ENCODE results near the gene SLC35B4. TPM values are rescaled to one million over a fixed set of nuclear protein-coding genes. Genes with fewer than 3 reads are reported as not detected.
A peak's percentile ranks its signal among the peaks of the same experiment; 100 is the strongest.
"Not testable (repeated sequence)": the region's sequence is repeated elsewhere in the genome, so short reads cannot be mapped to it uniquely, and the experiment has no call there.

The SLC35B4 gene
- total RNA-seq, 2 donors from 2014 or later, result 11.9 to 16.8 TPM

- Mint-ChIP-seq H3K4me1 (peaks cover 10% of the 10 kb centered on the region), H3K27ac (peak overlapping the region; percentile 59), H3K27me3 (no peaks in the 10 kb centered on the region), H3K4me3 (peak overlapping the region; percentile 80), H3K9me3 (no peaks in the 10 kb centered on the region), H3K36me3 (ENCODE audit: low read depth) (no peaks in the 10 kb centered on the region)
- ATAC-seq (replicated peaks), result no peak
These were observed 704 bp upstream of the SLC35B4 start for GRCh38 chr7:134317434-134317833.

- H3K27ac Mint-ChIP-seq, result peak overlapping the region; percentile 47
- H3K4me3 Mint-ChIP-seq, result peak overlapping the region; percentile 80
- no peaks in the 10 kb centered on the region for H3K36me3 Mint-ChIP-seq (ENCODE audit: low read depth)
- ATAC-seq (replicated peaks), result no peak
- H3K4me1 Mint-ChIP-seq, result peaks cover 10% of the 10 kb centered on the region
- H3K27me3 Mint-ChIP-seq, result no peaks in the 10 kb centered on the region
- H3K9me3 Mint-ChIP-seq, result no peaks in the 10 kb centered on the region
These were observed 821 bp downstream of the SLC35B4 start for GRCh38 chr7:134315679-134316538.

- Mint-ChIP-seq H3K36me3 (ENCODE audit: low read depth) (peaks cover 7% of the 10 kb centered on the region), H3K4me1 (peaks cover 10% of the 10 kb centered on the region), H3K4me3 (no peak overlapping the region), H3K27ac (no peak overlapping the region), H3K27me3 (no peaks in the 10 kb centered on the region), H3K9me3 (no peaks in the 10 kb centered on the region)
- no peak for ATAC-seq (replicated peaks)
These were observed 3.2 kb downstream of the SLC35B4 start for GRCh38 chr7:134313543-134313942.

GRCh38 chr7:134312717-134313116 is 4.0 kb downstream of the SLC35B4 start:
- H3K27ac Mint-ChIP-seq, result no peak overlapping the region
- H3K36me3 Mint-ChIP-seq (ENCODE audit: low read depth), result peaks cover 15% of the 10 kb centered on the region
- H3K27me3 Mint-ChIP-seq, result no peaks in the 10 kb centered on the region
- H3K4me1 Mint-ChIP-seq, result peaks cover 16% of the 10 kb centered on the region
- H3K4me3 Mint-ChIP-seq, result no peak overlapping the region
- ATAC-seq (replicated peaks), result no peak
- no peaks in the 10 kb centered on the region for H3K9me3 Mint-ChIP-seq

- no peak overlapping the region for H3K27ac Mint-ChIP-seq
- peaks cover 12% of the 10 kb centered on the region for H3K4me1 Mint-ChIP-seq
- H3K36me3 Mint-ChIP-seq (ENCODE audit: low read depth), result peaks cover 17% of the 10 kb centered on the region
- H3K9me3 Mint-ChIP-seq, result no peaks in the 10 kb centered on the region
- H3K27me3 Mint-ChIP-seq, result no peaks in the 10 kb centered on the region
- no peak for ATAC-seq (replicated peaks)
- no peak overlapping the region for H3K4me3 Mint-ChIP-seq
These were observed 4.9 kb downstream of the SLC35B4 start for GRCh38 chr7:134311807-134312206.

- H3K27me3 Mint-ChIP-seq, result no peaks in the 10 kb centered on the region
- peaks cover 6% of the 10 kb centered on the region for H3K4me1 Mint-ChIP-seq
- peaks cover 46% of the 10 kb centered on the region for H3K36me3 Mint-ChIP-seq (ENCODE audit: low read depth)
- H3K4me3 Mint-ChIP-seq, result no peak overlapping the region
- H3K9me3 Mint-ChIP-seq, result no peaks in the 10 kb centered on the region
- H3K27ac Mint-ChIP-seq, result no peak overlapping the region
- no peak for ATAC-seq (replicated peaks)
These were observed 8.2 kb downstream of the SLC35B4 start for GRCh38 chr7:134308548-134308947.

GRCh38 chr7:134307320-134307719 is 9.4 kb downstream of the SLC35B4 start:
- no peak for ATAC-seq (replicated peaks)
- Mint-ChIP-seq H3K4me3 (no peak overlapping the region), H3K36me3 (ENCODE audit: low read depth) (peaks cover 55% of the 10 kb centered on the region), H3K9me3 (no peaks in the 10 kb centered on the region), H3K27ac (no peak overlapping the region), H3K4me1 (peaks cover 6% of the 10 kb centered on the region), H3K27me3 (no peaks in the 10 kb centered on the region)

GRCh38 chr7:134302120-134302519 is 14.6 kb downstream of the SLC35B4 start:
- Mint-ChIP-seq H3K9me3 (no peaks in the 10 kb centered on the region), H3K27me3 (no peaks in the 10 kb centered on the region), H3K4me1 (no peaks in the 10 kb centered on the region), H3K27ac (no peak overlapping the region), H3K4me3 (no peak overlapping the region), H3K36me3 (ENCODE audit: low read depth) (peaks cover 83% of the 10 kb centered on the region)
- no peak for ATAC-seq (replicated peaks)

GRCh38 chr7:134301592-134301991 is 15.1 kb downstream of the SLC35B4 start:
- H3K4me1 Mint-ChIP-seq, result no peaks in the 10 kb centered on the region
- no peak overlapping the region for H3K27ac Mint-ChIP-seq
- peaks cover 81% of the 10 kb centered on the region for H3K36me3 Mint-ChIP-seq (ENCODE audit: low read depth)
- H3K4me3 Mint-ChIP-seq, result no peak overlapping the region
- ATAC-seq (replicated peaks), result no peak
- H3K9me3 Mint-ChIP-seq, result no peaks in the 10 kb centered on the region
- H3K27me3 Mint-ChIP-seq, result no peaks in the 10 kb centered on the region

GRCh38 chr7:134300988-134301387 is 15.7 kb downstream of the SLC35B4 start:
- H3K4me3 Mint-ChIP-seq, result no peak overlapping the region
- H3K27me3 Mint-ChIP-seq, result no peaks in the 10 kb centered on the region
- peaks cover 80% of the 10 kb centered on the region for H3K36me3 Mint-ChIP-seq (ENCODE audit: low read depth)
- no peak for ATAC-seq (replicated peaks)
- H3K9me3 Mint-ChIP-seq, result no peaks in the 10 kb centered on the region
- H3K4me1 Mint-ChIP-seq, result no peaks in the 10 kb centered on the region
- no peak overlapping the region for H3K27ac Mint-ChIP-seq

GRCh38 chr7:134298902-134299683 is 17.6 kb downstream of the SLC35B4 start:
- no peak overlapping the region for H3K27ac Mint-ChIP-seq
- H3K27me3 Mint-ChIP-seq, result no peaks in the 10 kb centered on the region
- no peaks in the 10 kb centered on the region for H3K9me3 Mint-ChIP-seq
- no peak overlapping the region for H3K4me3 Mint-ChIP-seq
- ATAC-seq (replicated peaks), result no peak
- peaks cover 82% of the 10 kb centered on the region for H3K36me3 Mint-ChIP-seq (ENCODE audit: low read depth)
- H3K4me1 Mint-ChIP-seq, result no peaks in the 10 kb centered on the region

GRCh38 chr7:134297489-134297888 is 19.2 kb downstream of the SLC35B4 start:
- ATAC-seq (replicated peaks), result no peak
- Mint-ChIP-seq H3K36me3 (ENCODE audit: low read depth) (peaks cover 72% of the 10 kb centered on the region), H3K9me3 (no peaks in the 10 kb centered on the region), H3K4me3 (no peak overlapping the region), H3K4me1 (no peaks in the 10 kb centered on the region), H3K27ac (no peak overlapping the region), H3K27me3 (no peaks in the 10 kb centered on the region)

GRCh38 chr7:134295982-134296381 is 20.7 kb downstream of the SLC35B4 start:
- H3K4me3 Mint-ChIP-seq; H3K9me3 Mint-ChIP-seq; H3K4me1 Mint-ChIP-seq; ATAC-seq (replicated peaks); H3K27ac Mint-ChIP-seq; H3K27me3 Mint-ChIP-seq: not testable (repeated sequence)
- H3K36me3 Mint-ChIP-seq (ENCODE audit: low read depth), result peaks cover 57% of the 10 kb centered on the region

- Mint-ChIP-seq H3K4me3 (no peak overlapping the region), H3K27me3 (no peaks in the 10 kb centered on the region), H3K36me3 (ENCODE audit: low read depth) (peaks cover 33% of the 10 kb centered on the region), H3K27ac (no peak overlapping the region), H3K9me3 (no peaks in the 10 kb centered on the region), H3K4me1 (no peaks in the 10 kb centered on the region)
- no peak for ATAC-seq (replicated peaks)
These were observed 23.6 kb downstream of the SLC35B4 start for GRCh38 chr7:134293002-134293740.
